H1 (cell line): ENCODE results near the gene MYO9B. TPM values are rescaled to one million over a fixed set of nuclear protein-coding genes. Genes with fewer than 3 reads are reported as not detected.

Experiments
- CTCF ChIA-PET: fragments of 300-600 bp; sonication (Branson Sonifier 250); formaldehyde crosslinking; loops from one replicate; lab custom pipeline; 2021; ENCODE audit not compliant: partially characterized antibody; lab: Charles Lee
- POLR2A ChIA-PET: fragments of 300-600 bp; sonication (Branson Sonifier 250); formaldehyde crosslinking; loops from one replicate; lab custom pipeline; 2021; ENCODE audit warnings: inconsistent platforms; ENCODE audit not compliant: partially characterized antibody; lab: Charles Lee
- DNase-seq, 2 experiments: peaks; one replicate each; pipeline versions ENCODE4 v3.0.0 to v3.0.0-alpha.2; 2010 to 2022; ENCODE audit warnings: low spot score in 2 of 2, low read depth in 1 of 2, mixed read lengths in 1 of 2
- FAIRE-seq: peaks from 2 replicates; lab custom pipeline; 2011; peaks lifted over from hg19 to GRCh38; lab: Jason Lieb, UNC
- H2AFZ ChIP-seq: 2 replicates; pipeline ENCODE4 v1.8.1; 2012; ENCODE audit warnings: low read length, inconsistent platforms
- H2AK5ac ChIP-seq: 2 replicates; pipeline ENCODE4 v1.6.1; 2013; ENCODE audit warnings: low read depth, low read length
- H2BK120ac ChIP-seq: replicated peaks from 2 replicates; pipeline ENCODE3; 2013; ENCODE audit warnings: low read depth, low read length, inconsistent platforms
- H2BK12ac ChIP-seq: 2 replicates; pipeline ENCODE4 v1.6.1; 2013; ENCODE audit warnings: low read depth, low read length
- H2BK15ac ChIP-seq: 2 replicates; pipeline ENCODE4 v1.6.1; 2013; ENCODE audit warnings: low read length
- H2BK20ac ChIP-seq: 2 replicates; pipeline ENCODE4 v1.6.1; 2013; ENCODE audit warnings: low read length
- H2BK5ac ChIP-seq: 2 replicates; pipeline ENCODE4 v1.6.1; 2013; ENCODE audit warnings: low read depth, low read length
- H3K14ac ChIP-seq: 2 replicates; pipeline ENCODE4 v1.6.1; 2013; ENCODE audit warnings: inconsistent platforms; ENCODE audit not compliant: insufficient read length
- H3K18ac ChIP-seq: 2 replicates; pipeline ENCODE4 v1.6.1; 2013; ENCODE audit warnings: low read length; ENCODE audit errors: extremely low read depth
- H3K23ac ChIP-seq: 2 replicates; pipeline ENCODE4 v1.6.1; 2013; ENCODE audit warnings: inconsistent platforms; ENCODE audit not compliant: insufficient read length
- H3K23me2 ChIP-seq: 2 replicates; pipeline ENCODE4 v1.6.1; 2013; ENCODE audit warnings: low read depth, low read length
- H3K27ac ChIP-seq: 2 replicates; pipeline ENCODE4 v1.6.1; 2011; ENCODE audit warnings: low read depth, low read length, inconsistent platforms
- H3K27me3 ChIP-seq, 4 experiments: replicated peaks in 1 of 4; 1 replicate in 1 of 4; 2 replicates in 3 of 4; pipeline versions ENCODE4 v1.6.1 to v1.8.1; 2011 to 2013; ENCODE audit warnings: low read length in 3 of 4, mild to moderate bottlenecking in 3 of 4, inconsistent platforms in 2 of 4, mixed read lengths in 2 of 4, moderate library complexity in 1 of 4; ENCODE audit not compliant: control insufficient read depth in 3 of 4, insufficient read depth in 3 of 4; ENCODE audit errors: extremely low read depth in 1 of 4
- H3K36me3 ChIP-seq, 4 experiments: 2 replicates each; pipeline versions ENCODE4 v1.6.1 to v1.8.1; 2011 to 2013; ENCODE audit warnings: mild to moderate bottlenecking in 4 of 4, low read length in 3 of 4, moderate library complexity in 2 of 4, control low read depth in 1 of 4, inconsistent platforms in 1 of 4; ENCODE audit not compliant: insufficient read depth in 4 of 4, control insufficient read depth in 2 of 4
- H3K4ac ChIP-seq: replicated peaks from 2 replicates; pipeline ENCODE3; 2013; ENCODE audit warnings: low read length, low read depth, mixed read lengths, inconsistent platforms; ENCODE audit not compliant: insufficient read length
- H3K4me1 ChIP-seq, 4 experiments: replicated peaks in 1 of 4; 1 replicate in 1 of 4; 2 replicates in 3 of 4; pipeline versions ENCODE4 v1.6.1 to v1.8.1; 2011 to 2013; ENCODE audit warnings: low read length in 3 of 4, inconsistent platforms in 2 of 4, mixed read lengths in 1 of 4; ENCODE audit not compliant: insufficient read depth in 4 of 4, control insufficient read depth in 3 of 4
- H3K4me2 ChIP-seq, 2 experiments: 2 replicates each; pipeline versions ENCODE4 v1.6.1 to v1.8.1; 2011 to 2013; ENCODE audit warnings: low read depth in 2 of 2, low read length in 2 of 2, control low read depth in 1 of 2, inconsistent platforms in 1 of 2, mild to moderate bottlenecking in 1 of 2; ENCODE audit not compliant: insufficient read depth in 1 of 2
- H3K4me3 ChIP-seq, 4 experiments: fragments of 200-600, 300-600 bp in 1 of 4; sonication (generic), shearing (Covaris generic), sonication (Bioruptor Twin) in 1 of 4; 2 replicates each; pipeline versions ENCODE4 v1.5.1 to v1.8.1; 2011 to 2016; ENCODE audit warnings: low read length in 4 of 4, low read depth in 3 of 4, control low read depth in 2 of 4, inconsistent platforms in 2 of 4, mild to moderate bottlenecking in 2 of 4, mixed read lengths in 1 of 4, moderate library complexity in 1 of 4; ENCODE audit not compliant: insufficient read depth in 2 of 4; ENCODE audit errors: extremely low read depth in 1 of 4
- H3K56ac ChIP-seq: replicated peaks from 2 replicates; pipeline ENCODE3; 2013; ENCODE audit warnings: low read depth, mild to moderate bottlenecking, mixed read lengths, low read length, inconsistent platforms; ENCODE audit not compliant: insufficient read length
- H3K79me1 ChIP-seq: 2 replicates; pipeline ENCODE4 v1.6.1; 2013; ENCODE audit warnings: low read depth, low read length, control low read depth
- H3K79me2 ChIP-seq, 2 experiments: 2 replicates each; pipeline versions ENCODE4 v1.6.1 to v1.8.1; 2012 to 2013; ENCODE audit warnings: low read length in 2 of 2, mild to moderate bottlenecking in 2 of 2, inconsistent platforms in 1 of 2; ENCODE audit not compliant: insufficient read depth in 2 of 2, control insufficient read depth in 1 of 2
- H3K9ac ChIP-seq, 4 experiments: replicated peaks in 1 of 4; 1 replicate in 1 of 4; 2 replicates in 3 of 4; pipeline versions ENCODE4 v1.6.1 to v1.8.1; 2011 to 2013; ENCODE audit warnings: low read depth in 3 of 4, low read length in 3 of 4, control low read depth in 2 of 4, mild to moderate bottlenecking in 2 of 4, moderate library complexity in 2 of 4, inconsistent platforms in 1 of 4; ENCODE audit errors: extremely low read depth in 1 of 4
- H3K9me3 ChIP-seq, 2 experiments: 2 replicates each; pipeline versions ENCODE4 v1.6.1 to v1.8.1; 2012 to 2013; ENCODE audit warnings: mild to moderate bottlenecking in 2 of 2, moderate library complexity in 2 of 2, control low read depth in 1 of 2, inconsistent platforms in 1 of 2, low read depth in 1 of 2, low read length in 1 of 2, mixed read lengths in 1 of 2; ENCODE audit not compliant: insufficient read depth in 2 of 2
- H4K20me1 ChIP-seq, 2 experiments: replicated peaks in 1 of 2; 2 replicates each; pipeline versions ENCODE3 to v1.8.1; 2011 to 2013; ENCODE audit warnings: inconsistent platforms in 2 of 2, low read length in 2 of 2, mild to moderate bottlenecking in 1 of 2; ENCODE audit not compliant: insufficient read depth in 2 of 2, control insufficient read depth in 1 of 2
- H4K5ac ChIP-seq: 2 replicates; pipeline ENCODE4 v1.6.1; 2013; ENCODE audit warnings: low read length, low read depth, mixed read lengths, inconsistent platforms; ENCODE audit not compliant: insufficient read length
- H4K8ac ChIP-seq: 2 replicates; pipeline ENCODE4 v1.8.0; 2013; ENCODE audit warnings: mild to moderate bottlenecking, moderate library complexity, low read length, inconsistent platforms; ENCODE audit not compliant: insufficient read depth; ENCODE audit errors: extremely low read depth
- H4K91ac ChIP-seq: replicated peaks from 2 replicates; pipeline ENCODE3; 2013; ENCODE audit warnings: low read length, mixed read lengths, inconsistent platforms; ENCODE audit not compliant: insufficient read length
- ASH2L ChIP-seq: fragments of 200-600, 300-600 bp; sonication (generic); IDR thresholded peaks from one replicate; pipeline ENCODE4 v1.7.1; 2017; ENCODE audit warnings: low read length
- CEBPB ChIP-seq: IDR thresholded peaks from 2 replicates; pipeline ENCODE4 v1.6.1; 2012; ENCODE audit warnings: low read depth, low read length
- CREB1 ChIP-seq: IDR thresholded peaks from 2 replicates; pipeline ENCODE4 v1.6.1; 2012; ENCODE audit warnings: inconsistent platforms
- EZH2 ChIP-seq: fragments of 200-600 bp; sonication (generic); IDR thresholded peaks from 2 replicates; pipeline ENCODE4 v1.7.1; 2012; ENCODE audit warnings: low read depth, mild to moderate bottlenecking, moderate library complexity, low read length, inconsistent platforms; ENCODE audit not compliant: severe bottlenecking
- KDM4A ChIP-seq: IDR thresholded peaks from one replicate; pipeline ENCODE4 v1.7.1; 2012; ENCODE audit warnings: low read depth, mild to moderate bottlenecking, moderate library complexity, low read length, inconsistent platforms; ENCODE audit not compliant: severe bottlenecking
- POLR2A ChIP-seq, 2 experiments: IDR thresholded peaks; 1 replicate in 1 of 2; 2 replicates in 1 of 2; pipeline ENCODE4 v1.6.1; 2011; ENCODE audit warnings: low read depth in 2 of 2, low read length in 2 of 2, mild to moderate bottlenecking in 2 of 2; ENCODE audit errors: control extremely low read depth in 1 of 2
- RXRA ChIP-seq: IDR thresholded peaks from 2 replicates; pipeline ENCODE4 v1.6.1; 2011; ENCODE audit warnings: low read depth, mild to moderate bottlenecking, low read length, moderate library complexity; ENCODE audit not compliant: insufficient read depth
- SP1 ChIP-seq: IDR thresholded peaks from 2 replicates; pipeline ENCODE4 v1.6.1; 2011; ENCODE audit warnings: low read depth, low read length
- TAF1 ChIP-seq: IDR thresholded peaks from 2 replicates; pipeline ENCODE4 v1.6.1; 2011; ENCODE audit warnings: mild to moderate bottlenecking, low read depth, low read length
- TAF7 ChIP-seq: optimal IDR thresholded peaks from 2 replicates; pipeline ENCODE3; 2011; ENCODE audit warnings: low read depth, mild to moderate bottlenecking, inconsistent platforms, low read length, moderate library complexity, borderline replicate concordance
- TBP ChIP-seq: IDR thresholded peaks from 2 replicates; pipeline ENCODE4 v1.6.1; 2011; ENCODE audit warnings: low read depth, low read length, improper control_type of control experiment
- WGBS, 2 experiments: shearing (Covaris generic) in 1 of 2; methylation state at CpG; one replicate each; pipeline versions ENCODE4 v1.1.6 to v1.1.7; 2013 to 2015; ENCODE audit warnings: low lambda C conversion rate in 2 of 2, mixed read lengths in 2 of 2, inconsistent platforms in 1 of 2, low coverage in 1 of 2, missing lambda C conversion rate in 1 of 2; ENCODE audit not compliant: insufficient replicate concordance in 2 of 2, insufficient coverage in 1 of 2, insufficient read length in 1 of 2; ENCODE audit errors: extremely low coverage in 1 of 2, missing lambda C conversion rate in 1 of 2; 5-methylcytosine and 5-hydroxymethylcytosine counted together
- polyA plus RNA-seq, 7 experiments: library from polyadenylated mRNA; depleted of rRNA in 3 of 7; stranded (reverse) in 5 of 7; unstranded in 2 of 7; fragments of >200 nt in 5 of 7; fragments of 200-250 nt in 2 of 7; gene quantifications; 1 replicate in 5 of 7; 2 replicates in 1 of 7; 4 replicates in 1 of 7; pipeline versions ENCODE4 v1.2.1 to v1.2.3, GENCODE V29; 2011 to 2013; ENCODE audit warnings: missing spikeins in 2 of 7, mixed read lengths in 2 of 7
- total RNA-seq: library from RNA; stranded (reverse); fragmentation: NEBNext Ultra II Directional; extraction: Animal tissue kit (Norgen Biotek cat#: 25700); gene quantifications from 2 replicates; pipeline ENCODE4 v1.2.1, GENCODE V29; 2021

The MYO9B gene
- total and polyA plus RNA-seq, 2 of the 8 experiments (the other 6 are each of a cell fraction or from before 2014, with no cell fraction given): 27.6 to 77.1 TPM

- H4K91ac ChIP-seq: no peak overlapping the region
Measured at GRCh38 chr19:17256130-17256529, 180.6 kb downstream of the MYO9B start.

More at GRCh38 chr19:17256130-17256529, 180.6 kb downstream of the MYO9B start:
- Histone ChIP-seq H3K4me3 (no peak overlapping the region), H3K36me3 (peaks cover 2 to 13% (median 4%) of the 10 kb centered on the region in 4 experiments; a peak in 4 of 8 replicates), H2BK15ac (no peak overlapping the region), H2BK20ac (no peak overlapping the region), H3K14ac (no peak overlapping the region), H2AFZ (no peak overlapping the region), H3K9ac (no peak overlapping the region), H3K9me3 (peaks cover 15 to 19% of the 10 kb centered on the region in 2 experiments; a peak in 3 of 4 replicates), H3K23me2 (no peaks in the 10 kb centered on the region), H3K4me2 (no peak overlapping the region), H2BK120ac (no peak overlapping the region), H3K27ac (no peak overlapping the region), H3K4me1 (no peaks in the 10 kb centered on the region), H4K5ac (no peak overlapping the region), H3K56ac (no peak overlapping the region), H3K18ac (no peak overlapping the region), H3K23ac (no peak overlapping the region), H4K20me1 (no peaks in the 10 kb centered on the region), H3K79me1 (no peaks in the 10 kb centered on the region), H2BK5ac (no peak overlapping the region), H2BK12ac (no peak overlapping the region), H3K79me2 (no peaks in the 10 kb centered on the region), H4K8ac (no peak overlapping the region), H3K27me3 (no peaks in the 10 kb centered on the region), H3K4ac (no peak overlapping the region), H2AK5ac (no peak overlapping the region)
- WGBS, 2 experiments: 94% methylated on average over 3 of the region's 3 CpGs; no CpG with 5 or more reads in 1 of the 2 experiments
- FAIRE-seq (no peak), DNase-seq (no peak)
- TF ChIP-seq TAF7: no peak
- no peak for TF ChIP-seq TBP
- no peak for TF ChIP-seq CEBPB
- no peak for TF ChIP-seq RXRA
- no peak for TF ChIP-seq KDM4A
- TF ChIP-seq CREB1: no peak
- TF ChIP-seq SP1: no peak
- no peak for TF ChIP-seq POLR2A (IDR thresholded peaks at IDR 0.05; ENCODE audit: control extremely low read depth in 1 of 2, low read depth in 2 of 2, low read length in 2 of 2)
- TF ChIP-seq TAF1: no peak
- TF ChIP-seq EZH2: no peak
- TF ChIP-seq ASH2L: no peak
- ChIA-PET POLR2A (interaction anchor here (0.7 to 1.9 kb wide), 4 partner anchors 9 to 173 kb away, joined by 3 to 5 read pairs (median 3); partner anchors contain the start of gene USHBP1), CTCF (interaction anchor here (0.6 to 2.9 kb wide), 8 partner anchors 8 to 468 kb away, joined by 3 to 15 read pairs (median 4); partner anchors contain the start of gene USHBP1)
